ENCODE measurements around the gene ATP1A1.

GRCh38 chr1:116436611-116436970 lies 63.5 kb downstream of the ATP1A1 start:
- no peak for TF ChIP-seq CTCF (IDR thresholded peaks at IDR 0.05; ENCODE audit: low read length)
- no peak for TF ChIP-seq EZH2phosphoT487 (IDR thresholded peaks at IDR 0.05; ENCODE audit: low read length)

Data from MM.1S (cell line).